Hepatocyte (in vitro differentiated cells): ENCODE data around the gene KCNIP3. TPM values are rescaled to one million over a fixed set of nuclear protein-coding genes. Genes with fewer than 3 reads are reported as not detected.

Experiments
- DNase-seq: peaks from one replicate; pipeline ENCODE4 v3.0.0-alpha.2; 2016; ENCODE audit warnings: low spot score
- H2AFZ ChIP-seq: fragments of 200-600 bp; sonication (generic); 2 replicates; pipeline ENCODE4 v1.6.0; 2016; ENCODE audit warnings: antibody characterized with exemption, mild to moderate bottlenecking
- H3K27ac ChIP-seq: fragments of 200-600 bp; sonication (generic); 2 replicates; pipeline ENCODE4 v1.5.1; 2016; ENCODE audit warnings: mild to moderate bottlenecking
- H3K27me3 ChIP-seq: fragments of 200-600 bp; sonication (generic); 2 replicates; pipeline ENCODE4 v1.6.1; 2016
- H3K36me3 ChIP-seq: fragments of 200-600 bp; sonication (generic); replicated peaks from 2 replicates; pipeline ENCODE4 v1.5.1; 2016; ENCODE audit warnings: low read depth; ENCODE audit not compliant: insufficient read depth
- H3K4me1 ChIP-seq: fragments of 200-600 bp; sonication (generic); 2 replicates; pipeline ENCODE4 v1.5.1; 2016; ENCODE audit warnings: mild to moderate bottlenecking, moderate library complexity; ENCODE audit not compliant: insufficient read depth
- H3K4me2 ChIP-seq: fragments of 200-600 bp; sonication (generic); 2 replicates; pipeline ENCODE4 v1.6.0; 2016
- H3K4me3 ChIP-seq: fragments of 200-600 bp; sonication (generic); 2 replicates; pipeline ENCODE4 v1.5.1; 2016; ENCODE audit warnings: mild to moderate bottlenecking
- H3K79me2 ChIP-seq: fragments of 200-600 bp; sonication (generic); 2 replicates; pipeline ENCODE4 v1.6.0; 2017; ENCODE audit warnings: mild to moderate bottlenecking
- H3K9me2 ChIP-seq: fragments of 200-600 bp; sonication (generic); replicated peaks from 2 replicates; pipeline ENCODE4 v1.6.0; 2017; ENCODE audit warnings: mild to moderate bottlenecking; ENCODE audit not compliant: insufficient read depth
- H3K9me3 ChIP-seq: fragments of 200-600 bp; sonication (generic); 2 replicates; pipeline ENCODE4 v1.5.1; 2016; ENCODE audit warnings: low read depth, mild to moderate bottlenecking
- H4K20me1 ChIP-seq: fragments of 200-600 bp; sonication (generic); 2 replicates; pipeline ENCODE4 v1.6.0; 2016; ENCODE audit warnings: mild to moderate bottlenecking; ENCODE audit not compliant: insufficient read depth, poor library complexity, severe bottlenecking
- EZH2 ChIP-seq: fragments of 200-600 bp; sonication (generic); IDR thresholded peaks from 2 replicates; pipeline ENCODE4 v1.6.1; 2016; ENCODE audit warnings: antibody characterized with exemption, mild to moderate bottlenecking, borderline replicate concordance
- EZH2phosphoT487 ChIP-seq: fragments of 200-600 bp; sonication (generic); IDR thresholded peaks from one replicate; pipeline ENCODE4 v1.6.1; 2018; ENCODE audit warnings: antibody characterized with exemption, mild to moderate bottlenecking, low read depth, moderate library complexity; ENCODE audit not compliant: unreplicated experiment, severe bottlenecking
- WGBS: methylation state at CpG from one replicate; pipeline ENCODE4 v1.1.6; 2016; ENCODE audit warnings: low lambda C conversion rate; ENCODE audit errors: missing lambda C conversion rate; 5-methylcytosine and 5-hydroxymethylcytosine counted together
- polyA plus RNA-seq: library from polyadenylated mRNA; unstranded; fragments of >200 nt; fragmentation: Nextera tagmentation; extraction: Ambion mirVana; gene quantifications from 2 replicates; pipeline ENCODE4 v1.2.1, GENCODE V29; 2016
- total RNA-seq: library from RNA; depleted of rRNA; stranded (reverse); fragments of >200 nt; gene quantifications from 2 replicates; pipeline ENCODE4 v1.2.3, GENCODE V29; 2014
- TF ChIP-seq, protein P1 (sequence below): fragments of 200-600 bp; sonication (generic); IDR thresholded peaks from 2 replicates; pipeline ENCODE4 v1.5.1; 2016; ENCODE audit warnings: antibody characterized with exemption, mild to moderate bottlenecking; ENCODE audit not compliant: poor library complexity

Gene KCNIP3
- total and polyA plus RNA-seq, 2 experiments from 2014 or later = 6.1 to 6.5 TPM

DNA sequence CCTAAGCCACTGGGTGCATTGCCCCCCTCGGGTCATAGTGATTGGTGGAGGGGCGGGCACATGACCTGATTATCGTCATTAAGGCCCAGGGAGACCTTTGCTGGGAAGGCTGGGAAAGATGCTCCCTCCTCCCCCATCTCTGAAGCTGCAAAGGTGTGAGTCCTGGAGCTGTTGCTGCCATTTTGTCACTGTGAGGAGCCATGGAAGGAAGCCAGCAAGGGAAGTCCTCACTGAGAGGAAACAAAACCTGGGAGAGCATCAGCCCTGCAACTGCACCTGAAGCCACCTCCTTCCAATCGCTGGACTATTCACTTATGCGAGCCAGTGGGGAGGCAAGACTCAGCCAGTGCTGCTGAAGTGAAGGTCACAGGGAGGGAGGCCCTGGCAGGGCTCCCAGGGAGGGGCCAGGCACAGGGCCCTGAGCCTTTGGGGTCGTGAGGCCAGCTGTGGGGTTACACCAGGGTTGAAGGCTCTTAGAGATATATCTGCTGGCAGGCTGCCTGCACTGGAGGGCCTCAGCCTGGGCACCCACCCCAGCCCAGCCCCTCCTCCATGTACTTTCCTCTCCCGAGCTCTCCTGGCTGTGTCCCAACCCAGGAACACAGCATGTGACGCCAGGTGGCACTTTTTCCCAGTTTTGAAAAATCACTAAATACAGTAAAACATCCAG, 94.6 kb downstream of the KCNIP3 start:
- Histone ChIP-seq H3K79me2 (no peaks in the 10 kb centered on the region), H3K9me2 (no peaks in the 10 kb centered on the region), H3K4me3 (no peak overlapping the region), H3K9me3 (no peaks in the 10 kb centered on the region), H3K4me1 (no peaks in the 10 kb centered on the region), H3K4me2 (no peak overlapping the region), H3K27me3 (no peaks in the 10 kb centered on the region), H3K27ac (no peak overlapping the region), H4K20me1 (no peaks in the 10 kb centered on the region), H2AFZ (no peak overlapping the region), H3K36me3 (no peaks in the 10 kb centered on the region)
- WGBS = 73% methylated on average over 8 of the region's 8 CpGs
- DNase-seq = peak; percentile 31
- TF ChIP-seq EZH2phosphoT487 = no peak
- TF ChIP-seq, protein P1, sequence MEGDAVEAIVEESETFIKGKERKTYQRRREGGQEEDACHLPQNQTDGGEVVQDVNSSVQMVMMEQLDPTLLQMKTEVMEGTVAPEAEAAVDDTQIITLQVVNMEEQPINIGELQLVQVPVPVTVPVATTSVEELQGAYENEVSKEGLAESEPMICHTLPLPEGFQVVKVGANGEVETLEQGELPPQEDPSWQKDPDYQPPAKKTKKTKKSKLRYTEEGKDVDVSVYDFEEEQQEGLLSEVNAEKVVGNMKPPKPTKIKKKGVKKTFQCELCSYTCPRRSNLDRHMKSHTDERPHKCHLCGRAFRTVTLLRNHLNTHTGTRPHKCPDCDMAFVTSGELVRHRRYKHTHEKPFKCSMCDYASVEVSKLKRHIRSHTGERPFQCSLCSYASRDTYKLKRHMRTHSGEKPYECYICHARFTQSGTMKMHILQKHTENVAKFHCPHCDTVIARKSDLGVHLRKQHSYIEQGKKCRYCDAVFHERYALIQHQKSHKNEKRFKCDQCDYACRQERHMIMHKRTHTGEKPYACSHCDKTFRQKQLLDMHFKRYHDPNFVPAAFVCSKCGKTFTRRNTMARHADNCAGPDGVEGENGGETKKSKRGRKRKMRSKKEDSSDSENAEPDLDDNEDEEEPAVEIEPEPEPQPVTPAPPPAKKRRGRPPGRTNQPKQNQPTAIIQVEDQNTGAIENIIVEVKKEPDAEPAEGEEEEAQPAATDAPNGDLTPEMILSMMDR = no peak
- TF ChIP-seq EZH2 = no peak

DNA sequence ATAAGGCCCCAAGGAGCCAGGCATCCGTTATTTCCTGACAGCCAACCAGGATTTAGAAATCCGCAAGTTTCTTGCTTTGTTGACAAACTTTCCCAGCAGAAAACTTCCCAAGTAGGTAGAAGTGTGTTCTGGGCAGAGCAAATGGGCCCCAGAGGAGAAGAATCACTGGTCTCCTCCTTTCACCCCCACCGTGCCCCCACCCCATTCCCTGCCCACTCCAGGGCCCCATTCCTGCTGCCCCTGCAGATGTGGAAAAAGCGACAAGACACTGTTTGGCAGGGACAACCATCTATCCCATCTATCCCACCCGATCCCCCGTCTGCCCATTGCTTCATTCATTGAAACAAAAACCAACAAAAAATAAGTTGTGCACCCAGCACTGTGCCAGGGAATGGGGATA, 95.2 kb downstream of the KCNIP3 start:
- H3K4me1 ChIP-seq = no peaks in the 10 kb centered on the region
- no peak overlapping the region for H3K4me3 ChIP-seq
- no peaks in the 10 kb centered on the region for H3K9me3 ChIP-seq
- TF ChIP-seq EZH2 (no peak), EZH2phosphoT487 (no peak)
- TF ChIP-seq, protein P1 = no peak
- H3K27me3 ChIP-seq = no peaks in the 10 kb centered on the region
- H3K9me2 ChIP-seq = no peaks in the 10 kb centered on the region
- H3K27ac ChIP-seq = no peak overlapping the region
- no peak for DNase-seq
- no peak overlapping the region for H2AFZ ChIP-seq
- no peaks in the 10 kb centered on the region for H3K79me2 ChIP-seq
- no peaks in the 10 kb centered on the region for H3K36me3 ChIP-seq
- H4K20me1 ChIP-seq = no peaks in the 10 kb centered on the region
- 95% methylated on average over 6 of the region's 6 CpGs for WGBS
- no peak overlapping the region for H3K4me2 ChIP-seq

DNA sequence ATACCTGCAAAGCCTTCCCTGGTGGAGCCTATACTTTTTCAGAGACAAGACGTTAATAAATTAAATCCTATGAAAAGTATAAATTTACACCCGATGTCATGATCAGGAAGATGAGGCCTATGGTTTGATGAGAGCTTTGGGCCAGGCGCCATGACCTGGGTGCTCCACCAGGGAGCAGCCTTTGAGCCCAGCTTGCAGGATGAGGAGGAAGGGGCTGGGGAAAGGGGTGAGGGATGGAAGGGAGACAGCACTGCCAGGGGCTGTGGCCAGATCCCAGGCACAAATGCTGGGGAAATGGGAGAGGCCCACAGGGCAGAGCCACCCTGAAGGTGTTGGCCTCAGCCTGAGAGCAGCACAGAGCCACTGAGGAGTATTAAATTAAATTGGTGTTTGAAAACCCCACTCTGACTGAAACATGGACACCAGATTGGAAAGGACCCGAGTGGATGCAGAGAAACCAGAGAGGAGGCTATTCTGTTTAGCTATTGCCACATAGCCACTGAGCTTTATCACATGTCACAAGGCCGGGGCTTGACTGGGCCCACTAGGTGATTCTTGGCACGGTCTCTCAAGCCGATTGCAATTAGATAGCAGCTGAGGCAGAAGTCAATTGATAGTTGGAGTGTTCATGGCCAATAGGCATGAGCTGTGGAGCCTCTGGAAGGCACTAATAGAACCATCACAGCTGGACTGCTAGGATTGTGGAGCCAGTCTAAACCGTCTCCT, 95.7 kb downstream of the KCNIP3 start:
- WGBS = 81% methylated on average over 8 of the region's 8 CpGs

More for the DNA sequence above, 95.7 kb downstream of the KCNIP3 start:
- H3K27me3 ChIP-seq = no peaks in the 10 kb centered on the region
- H3K4me2 ChIP-seq = no peak overlapping the region
- H2AFZ ChIP-seq = no peak overlapping the region
- no peaks in the 10 kb centered on the region for H4K20me1 ChIP-seq
- no peaks in the 10 kb centered on the region for H3K79me2 ChIP-seq
- H3K4me1 ChIP-seq = no peaks in the 10 kb centered on the region
- no peaks in the 10 kb centered on the region for H3K9me2 ChIP-seq
- H3K36me3 ChIP-seq = no peaks in the 10 kb centered on the region
- TF ChIP-seq EZH2phosphoT487 (no peak), EZH2 (no peak)
- TF ChIP-seq, protein P1 = no peak
- DNase-seq = no peak
- no peak overlapping the region for H3K27ac ChIP-seq
- no peak overlapping the region for H3K4me3 ChIP-seq
- no peaks in the 10 kb centered on the region for H3K9me3 ChIP-seq
